Measurements from ENCODE around the gene NOX1. TPM values are rescaled to one million over a fixed set of nuclear protein-coding genes. Genes with fewer than 3 reads are reported as not detected.

The NOX1 gene
- under 1 TPM in 1 of 4 donors, not detected in 3; 0.31 TPM for total RNA-seq

GRCh38 chrX:100874325-100874724 lies at the start of gene NOX1:
NOX1 (minus strand) TSS chrX:100874359; CDS start chrX:100874139, 220 bp downstream.
- TF ChIP-seq EP300 (IDR thresholded peaks at IDR 0.05) (no peak), POLR2AphosphoS5 (IDR thresholded peaks at IDR 0.05) (no peak), POLR2A (IDR thresholded peaks at IDR 0.05) (no peak)
- WGBS, 2 donors (ENCODE audit: low coverage in 1 of 2): 17 to 62% methylated on average over 2 of the region's 2 CpGs
- Histone ChIP-seq H3K4me3 (no peak within 1 kb of the TSS), H3K27me3 (no peaks in the 10 kb centered on the region), H3K9me3 (no peaks in the 10 kb centered on the region), H3K4me1 (no peaks in the 10 kb centered on the region), H3K27ac (no peak within 1 kb of the TSS), H3K36me3 (no peaks in the 10 kb centered on the region)
- ATAC-seq: no peak

- ATAC-seq: no peak
- Histone ChIP-seq H3K4me1 (no peaks in the 10 kb centered on the region), H3K9me3 (no peaks in the 10 kb centered on the region), H3K36me3 (no peaks in the 10 kb centered on the region), H3K27ac (no peak overlapping the region), H3K4me3 (no peak overlapping the region), H3K27me3 (no peaks in the 10 kb centered on the region)
- WGBS, 2 donors (ENCODE audit: low coverage in 1 of 2): 42 to 83% methylated on average over 2 of the region's 2 CpGs
- no peak for TF ChIP-seq CTCF (IDR thresholded peaks at IDR 0.05)
Measured at GRCh38 chrX:100915562-100915961, 41.4 kb upstream of the NOX1 start.

GRCh38 chrX:100913111-100913510 lies 39.0 kb upstream of the NOX1 start:
- no peaks in the 10 kb centered on the region for H3K27me3 ChIP-seq
- 63 to 94% methylated on average over 2 of the region's 3 CpGs for WGBS, 2 donors (ENCODE audit: low coverage in 1 of 2)
- TF ChIP-seq CTCF (IDR thresholded peaks at IDR 0.05): no peak
- no peak for TF ChIP-seq POLR2A (IDR thresholded peaks at IDR 0.05)
- no peak for TF ChIP-seq POLR2AphosphoS5 (IDR thresholded peaks at IDR 0.05)
- TF ChIP-seq EP300 (IDR thresholded peaks at IDR 0.05): no peak
- H3K27ac ChIP-seq: no peak overlapping the region
- no peaks in the 10 kb centered on the region for H3K9me3 ChIP-seq
- H3K4me3 ChIP-seq: no peak overlapping the region
- H3K36me3 ChIP-seq: no peaks in the 10 kb centered on the region
- no peaks in the 10 kb centered on the region for H3K4me1 ChIP-seq
- no peak for ATAC-seq

GRCh38 chrX:100911731-100912130 lies 37.6 kb upstream of the NOX1 start:
- Histone ChIP-seq H3K27me3 (no peaks in the 10 kb centered on the region), H3K4me3 (no peak overlapping the region), H3K9me3 (no peaks in the 10 kb centered on the region), H3K4me1 (no peaks in the 10 kb centered on the region), H3K36me3 (no peaks in the 10 kb centered on the region), H3K27ac (no peak overlapping the region)
- no peak for TF ChIP-seq POLR2A (IDR thresholded peaks at IDR 0.05)
- no peak for TF ChIP-seq POLR2AphosphoS5 (IDR thresholded peaks at IDR 0.05)
- TF ChIP-seq CTCF (IDR thresholded peaks at IDR 0.05): no peak
- TF ChIP-seq EP300 (IDR thresholded peaks at IDR 0.05): no peak
- no peak for ATAC-seq
- 63 to 80% methylated on average over 1 of the region's 1 CpG for WGBS, 2 donors (ENCODE audit: low coverage in 1 of 2)

- Histone ChIP-seq H3K27me3 (no peaks in the 10 kb centered on the region), H3K4me3 (no peak overlapping the region), H3K27ac (no peak overlapping the region), H3K4me1 (no peaks in the 10 kb centered on the region), H3K36me3 (no peaks in the 10 kb centered on the region), H3K9me3 (no peaks in the 10 kb centered on the region)
- TF ChIP-seq CTCF (IDR thresholded peaks at IDR 0.05) (no peak), EP300 (IDR thresholded peaks at IDR 0.05) (no peak), POLR2A (IDR thresholded peaks at IDR 0.05) (no peak), POLR2AphosphoS5 (IDR thresholded peaks at IDR 0.05) (no peak)
- no peak for ATAC-seq
Measured at GRCh38 chrX:100905620-100906019, 31.5 kb upstream of the NOX1 start.

Measured in gastroesophageal sphincter (tissue), 4 donors.